HG02885 (cell line): Measurements from ENCODE around the gene CDK16.
A peak's percentile ranks its signal among the peaks of the same experiment; 100 is the strongest.

Experiments used
- ATAC-seq: cut with Tn5 transposase; IDR thresholded peaks from one replicate; pipeline ENCODE4 v1.9.1; 2021; ENCODE audit warnings: mild to moderate bottlenecking; ENCODE audit not compliant: unreplicated experiment, poor library complexity

Gene CDK16

DNA sequence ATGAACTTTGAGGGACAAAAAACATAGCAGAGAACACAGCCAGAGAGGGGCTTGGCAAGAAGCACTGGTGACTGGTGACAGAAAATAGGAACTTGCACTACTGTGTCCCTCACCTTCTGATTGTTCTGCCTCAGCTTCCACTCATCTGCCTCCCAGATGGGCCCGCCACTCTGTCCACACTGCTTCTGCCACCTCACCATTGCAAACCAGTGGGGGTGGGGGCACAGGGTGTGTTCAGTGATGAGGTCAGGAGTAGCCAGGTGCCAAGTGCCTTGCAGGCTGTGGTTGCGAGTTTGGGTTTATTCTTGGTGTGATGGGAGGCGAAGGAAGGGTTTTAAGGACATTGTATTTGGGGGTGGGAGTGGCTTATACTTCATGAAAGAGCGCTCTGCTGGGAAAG lies 34.0 kb upstream of the CDK16 start:
- ATAC-seq, result no peak

DNA sequence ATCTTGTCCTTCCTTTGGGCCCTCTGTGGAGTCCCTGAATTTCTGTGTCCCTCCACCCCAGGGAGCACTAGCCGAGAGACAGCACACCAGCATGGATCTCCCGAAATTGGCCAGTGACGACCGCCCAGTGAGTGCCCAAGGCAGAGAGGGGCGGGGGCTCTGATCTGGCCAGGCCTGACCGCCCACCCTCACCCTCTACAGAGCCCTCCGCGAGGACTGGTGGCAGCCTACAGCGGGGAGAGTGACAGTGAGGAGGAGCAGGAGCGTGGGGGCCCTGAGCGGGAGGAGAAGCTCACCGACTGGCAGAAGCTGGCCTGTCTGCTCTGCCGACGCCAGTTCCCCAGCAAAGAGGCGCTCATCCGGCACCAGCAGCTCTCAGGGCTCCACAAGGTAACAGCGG lies 33.2 kb upstream of the CDK16 start:
- no peak for ATAC-seq

DNA sequence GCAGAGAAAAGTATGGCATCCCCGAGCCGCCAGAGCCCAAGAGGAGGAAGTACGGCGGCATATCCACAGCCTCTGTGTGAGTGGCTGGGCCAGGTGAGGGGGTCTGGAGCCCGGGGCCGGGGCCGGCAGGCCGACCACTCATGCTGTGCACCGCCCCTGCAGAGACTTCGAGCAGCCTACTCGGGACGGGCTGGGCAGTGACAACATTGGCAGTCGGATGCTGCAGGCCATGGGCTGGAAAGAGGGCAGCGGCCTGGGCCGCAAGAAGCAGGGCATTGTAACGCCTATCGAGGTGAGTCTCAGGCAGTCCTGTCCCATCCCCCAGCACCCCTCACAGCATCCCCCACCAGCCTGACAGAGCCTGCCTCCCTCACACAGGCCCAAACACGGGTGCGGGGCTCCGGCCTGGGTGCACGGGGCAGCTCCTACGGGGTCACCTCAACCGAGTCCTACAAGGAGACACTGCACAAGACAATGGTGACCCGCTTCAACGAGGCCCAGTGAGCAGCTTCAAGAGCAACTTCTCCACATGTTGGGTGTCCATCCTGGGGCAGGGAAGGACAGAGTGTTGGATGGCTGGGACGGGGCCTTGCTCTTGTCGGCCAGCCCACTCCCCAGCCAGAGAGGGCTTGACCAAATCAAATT lies 32.3 kb upstream of the CDK16 start:
- ATAC-seq, result no peak

DNA sequence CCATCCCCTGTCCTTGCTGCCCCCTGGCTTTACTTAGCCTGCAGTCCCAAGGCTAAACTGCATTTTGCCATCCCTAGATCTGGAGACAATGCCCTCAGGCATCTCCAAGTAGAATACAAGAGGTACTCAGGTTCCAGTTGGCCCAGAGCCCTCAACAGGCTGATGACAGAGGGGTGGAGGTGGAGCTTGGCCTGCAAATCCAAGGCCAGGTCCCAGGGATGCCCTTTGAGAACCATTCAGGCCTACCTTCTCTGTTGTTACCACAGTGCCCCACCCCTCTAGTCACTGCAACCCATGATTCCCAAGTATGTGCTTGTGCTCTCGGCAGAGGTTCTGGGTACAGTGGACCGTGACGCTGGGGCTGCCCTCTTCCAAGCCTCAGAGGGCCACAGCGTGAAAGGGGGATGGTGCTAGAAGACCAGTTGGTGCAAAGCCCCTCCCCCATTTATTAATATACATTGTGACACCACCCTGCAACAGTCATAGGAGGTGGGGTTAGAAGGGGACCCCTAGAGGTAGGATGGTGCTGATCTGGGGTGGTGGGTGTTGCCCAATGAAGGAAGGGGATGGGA lies 31.3 kb upstream of the CDK16 start:
- ATAC-seq, result no peak

DNA sequence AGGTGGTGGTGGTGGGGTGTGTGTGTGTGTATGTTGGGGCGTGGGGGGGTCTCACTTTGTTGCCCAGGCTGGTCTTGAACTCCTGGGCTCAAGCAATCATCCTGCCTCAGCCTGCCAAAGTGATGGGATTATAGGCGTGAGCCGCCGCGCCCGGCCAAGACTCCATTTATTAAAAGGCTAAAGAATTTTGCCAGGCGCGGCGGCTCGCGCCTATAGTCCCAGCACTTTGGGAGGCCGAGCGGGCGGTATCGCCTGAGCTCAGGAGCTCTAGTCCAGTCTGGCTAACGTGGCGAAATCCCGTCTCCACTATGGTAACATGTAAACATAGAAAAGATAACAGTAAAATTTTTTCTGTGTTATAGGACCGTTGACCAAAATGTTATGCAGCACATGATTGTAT lies 28.6 kb upstream of the CDK16 start:
- ATAC-seq, result no peak

DNA sequence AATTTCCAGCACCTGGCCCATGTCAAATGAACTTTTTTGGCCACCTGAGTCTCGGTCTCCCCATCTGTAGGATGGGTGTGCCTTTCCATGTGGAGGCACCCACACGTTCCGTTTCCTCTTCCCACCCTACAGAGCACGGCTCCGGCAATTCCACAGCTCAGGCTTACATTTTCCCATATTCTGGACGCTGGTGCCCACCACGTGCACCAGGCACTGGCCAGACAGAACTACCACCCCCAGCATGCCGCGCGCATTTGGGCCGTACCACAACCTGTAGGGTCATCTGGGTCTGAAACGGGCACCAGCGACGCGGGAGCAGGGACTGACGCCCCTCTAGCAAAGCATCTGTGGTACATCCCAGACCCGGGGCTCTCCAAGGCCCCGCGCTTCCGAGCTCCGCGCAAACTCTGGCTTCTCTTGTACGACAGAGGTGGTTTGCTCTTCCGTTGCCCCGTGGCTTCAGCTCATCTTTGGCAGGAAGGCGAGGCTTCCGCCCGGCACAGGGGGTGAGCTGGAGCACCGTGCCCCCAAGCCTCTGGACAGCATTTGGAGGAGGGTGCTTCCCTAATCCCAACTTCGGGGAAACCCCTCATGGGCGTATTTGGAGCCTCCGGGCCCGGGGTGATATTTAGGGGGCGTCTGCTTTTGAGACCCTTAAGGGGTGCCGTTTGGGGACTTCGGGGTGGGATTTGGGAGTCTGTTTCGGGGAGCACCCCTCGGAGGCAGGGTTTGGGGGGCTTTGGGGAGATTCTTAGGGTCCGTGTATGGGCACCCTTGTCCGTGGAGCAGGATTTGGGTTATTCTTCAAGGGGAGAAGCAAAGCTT lies 27.8 kb upstream of the CDK16 start:
- ATAC-seq, result peak; percentile 56

DNA sequence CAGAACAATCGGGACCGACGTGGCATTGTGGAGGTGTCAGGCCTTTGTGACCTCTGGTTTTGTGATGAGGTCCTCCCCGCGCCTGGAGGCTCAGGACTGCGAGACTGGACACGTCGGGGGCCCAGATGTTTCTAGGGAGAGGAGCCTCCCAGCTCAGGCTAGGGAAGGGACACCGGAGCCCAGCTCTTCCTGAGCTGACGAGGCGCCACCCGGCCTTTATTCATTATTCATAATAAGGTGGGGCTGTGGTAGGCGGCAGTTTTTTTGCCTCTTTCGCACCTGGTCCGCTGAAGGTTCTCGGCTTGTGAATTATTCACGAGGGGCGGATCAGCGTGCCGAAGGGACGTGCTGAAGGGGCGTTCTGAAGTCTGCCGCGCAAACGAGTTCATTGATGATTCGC lies 27.1 kb upstream of the CDK16 start:
- ATAC-seq, result no peak

DNA sequence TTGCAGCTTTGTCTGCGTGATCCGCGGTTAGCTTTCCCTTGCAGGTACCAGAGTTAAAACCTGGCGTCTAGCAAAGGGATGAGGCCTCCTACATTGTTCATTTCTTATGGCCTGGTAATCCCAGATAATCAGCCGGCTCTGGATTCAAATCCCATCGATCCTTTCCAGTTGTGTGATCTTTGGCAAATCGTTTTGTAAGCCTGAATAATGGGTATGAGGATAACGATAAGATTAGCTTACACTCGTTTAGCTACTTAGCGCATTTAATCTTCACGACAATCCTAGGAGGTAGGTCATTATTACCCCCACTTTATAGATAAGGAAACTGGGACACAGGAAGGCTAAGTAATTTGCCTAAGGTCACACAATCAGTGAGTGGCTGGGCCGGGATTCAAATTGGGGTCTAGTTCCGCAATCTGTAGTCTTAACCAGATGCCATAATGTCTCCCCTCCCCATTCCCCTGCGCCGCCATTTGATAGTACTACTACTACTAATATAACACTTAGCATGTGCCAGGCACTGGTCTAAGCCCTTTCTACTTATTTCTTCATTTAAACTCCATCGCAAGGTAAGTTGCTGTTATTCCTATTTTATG lies 26.6 kb upstream of the CDK16 start:
- ATAC-seq, result no peak

DNA sequence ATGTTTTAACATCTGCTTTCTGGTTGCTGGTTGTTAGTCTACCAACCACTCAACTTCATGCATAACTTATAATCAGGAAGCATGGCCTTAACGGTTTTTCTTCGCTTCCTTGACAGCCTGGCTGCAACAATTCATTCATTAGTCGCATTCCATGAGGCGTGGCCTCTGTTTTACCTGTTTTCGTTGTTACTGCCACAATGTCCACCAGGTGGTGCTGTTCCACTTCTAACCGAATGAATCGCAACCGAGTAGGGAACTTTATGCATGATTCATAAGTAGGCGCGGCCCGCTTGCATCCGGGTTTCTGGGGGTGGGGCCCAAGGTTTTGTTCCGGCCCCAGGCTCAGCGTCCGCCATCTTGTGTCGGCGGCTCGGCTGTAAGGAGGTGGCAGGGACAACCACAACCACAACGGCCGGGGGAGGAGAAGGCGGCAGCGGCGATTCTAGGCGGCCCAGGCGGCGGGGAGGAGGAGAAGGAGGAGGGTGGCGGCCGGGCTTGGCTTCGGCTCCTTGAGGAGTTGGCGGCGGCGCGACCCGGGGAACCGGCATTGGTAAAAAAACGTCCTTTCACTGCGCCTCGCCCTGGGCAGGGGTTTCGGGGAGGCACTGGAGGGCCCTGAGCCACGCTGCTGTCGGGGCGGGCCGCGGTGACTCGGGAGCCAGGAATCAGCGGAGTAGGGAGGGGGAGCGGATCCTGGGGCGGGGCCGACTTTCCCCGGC lies 24.8 kb upstream of the CDK16 start, which contains the start of gene UBA1:
TSS of gene UBA1 (plus strand) at position 355 of the 719 bp plus-strand sequence. CDS start 4,974 bp downstream, outside the sequence.
- ATAC-seq, result peak; percentile 82

DNA sequence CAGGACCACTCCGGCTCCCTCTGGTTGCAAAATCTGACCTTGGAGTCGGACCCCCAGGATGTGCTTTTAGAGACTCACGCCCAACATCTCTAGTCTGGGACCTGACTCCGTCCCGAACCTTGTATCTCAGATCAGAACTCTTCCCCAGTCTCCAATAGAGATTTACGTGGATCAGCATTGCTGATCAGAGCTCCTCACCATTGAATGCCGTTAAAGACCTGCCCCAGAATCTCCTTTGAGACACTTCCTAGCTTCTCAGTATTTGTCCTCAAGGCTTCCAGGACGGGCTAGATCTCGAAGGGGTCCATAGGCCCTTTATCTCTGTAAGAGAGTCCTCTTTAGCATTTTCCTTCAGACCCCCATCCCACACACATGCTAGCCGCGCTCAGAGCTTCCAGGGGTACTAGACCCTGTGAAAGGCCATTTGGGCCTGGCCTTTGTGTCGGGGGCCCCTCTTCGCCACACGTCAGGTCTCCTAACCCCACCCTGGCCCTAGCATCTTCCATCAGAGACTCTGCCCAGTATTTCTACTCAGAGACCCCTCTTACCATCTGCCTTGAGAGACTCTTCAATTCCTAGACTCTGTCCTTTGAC lies 24.2 kb upstream of the CDK16 start:
- no peak for ATAC-seq

DNA sequence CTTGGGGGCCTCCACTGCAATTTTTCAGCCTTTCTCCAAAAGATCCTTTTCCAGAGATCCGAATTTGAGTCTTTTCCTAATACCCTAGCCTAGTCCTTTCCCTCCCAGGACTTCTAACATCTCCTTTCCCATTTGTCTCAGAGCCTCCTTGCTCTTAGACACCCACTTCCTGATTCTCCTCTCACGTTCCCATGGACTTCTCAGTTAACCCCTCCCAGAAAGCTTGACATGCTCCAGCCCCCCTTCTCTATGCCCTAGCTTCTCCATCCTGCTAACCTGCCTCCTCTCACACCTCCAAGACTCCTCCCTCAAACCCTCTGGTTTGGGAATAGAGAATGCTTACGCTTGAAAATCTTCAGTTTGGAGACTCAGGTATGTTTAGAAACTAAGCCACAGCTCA lies 22.4 kb upstream of the CDK16 start:
- ATAC-seq, result no peak

DNA sequence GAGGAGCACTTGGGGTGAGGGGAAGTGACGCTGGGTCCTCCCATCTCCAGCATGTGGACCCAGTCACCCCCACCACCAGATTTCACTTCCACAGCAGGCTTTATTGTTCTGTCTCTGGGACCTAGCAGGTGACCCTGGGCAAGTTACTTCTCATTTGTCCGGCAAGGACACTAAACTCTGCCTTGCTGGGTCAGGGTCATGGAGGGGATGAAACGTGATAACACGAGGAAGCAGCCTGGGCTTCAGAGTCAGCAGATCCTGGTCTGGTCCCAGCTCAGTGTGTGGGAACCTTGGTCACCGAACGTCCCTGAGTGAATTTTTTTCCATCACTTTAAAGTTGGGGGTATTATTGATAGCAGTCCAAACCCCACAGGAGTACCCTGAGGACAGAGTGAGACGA lies 21.0 kb upstream of the CDK16 start:
- no peak for ATAC-seq

DNA sequence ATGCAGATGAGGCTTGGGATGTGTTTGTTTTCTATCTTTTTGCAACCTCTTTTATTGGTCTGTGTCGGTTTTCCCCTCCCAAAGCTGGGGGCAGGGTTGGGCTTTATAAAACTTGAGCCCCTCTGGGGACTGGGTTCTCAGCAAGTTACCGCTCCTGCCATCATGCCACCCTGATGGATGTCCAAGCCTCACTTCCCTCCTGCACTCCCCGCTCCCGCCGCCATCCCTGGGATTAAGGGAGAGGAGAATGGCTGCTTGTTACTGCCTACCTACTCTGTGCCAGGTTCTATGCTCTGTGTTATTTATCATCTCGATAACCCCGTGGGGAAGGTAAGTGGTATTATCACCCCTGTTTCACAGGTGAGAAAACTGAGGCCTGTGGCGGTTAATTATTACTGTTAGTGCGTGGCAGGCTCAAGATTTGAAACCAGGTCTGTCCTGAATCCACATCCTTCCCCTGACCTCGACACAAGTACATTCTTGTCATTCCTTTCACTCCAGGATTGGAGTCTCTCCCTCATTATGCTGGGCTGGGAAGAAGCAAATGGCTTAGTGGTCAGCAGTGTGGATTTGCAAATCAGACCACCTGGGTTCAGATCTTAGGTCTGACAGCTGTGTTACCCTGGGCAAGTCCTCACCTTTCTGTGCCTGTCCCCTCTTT lies 20.3 kb upstream of the CDK16 start:
- no peak for ATAC-seq

DNA sequence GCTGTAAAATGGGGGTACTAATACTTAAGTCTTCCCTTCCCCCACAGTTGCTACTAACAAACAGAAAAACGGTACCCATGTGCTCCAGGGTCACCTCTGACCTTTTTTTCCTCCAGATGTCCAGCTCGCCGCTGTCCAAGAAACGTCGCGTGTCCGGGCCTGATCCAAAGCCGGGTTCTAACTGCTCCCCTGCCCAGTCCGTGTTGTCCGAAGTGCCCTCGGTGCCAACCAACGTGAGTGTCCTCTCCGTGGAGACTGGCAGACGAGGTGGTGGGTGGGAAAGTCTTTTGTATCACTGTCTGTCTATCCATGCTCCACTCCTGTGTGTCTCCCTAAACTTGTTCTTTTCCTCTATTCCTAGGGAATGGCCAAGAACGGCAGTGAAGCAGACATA lies 19.8 kb upstream of the CDK16 start:
- no peak for ATAC-seq

DNA sequence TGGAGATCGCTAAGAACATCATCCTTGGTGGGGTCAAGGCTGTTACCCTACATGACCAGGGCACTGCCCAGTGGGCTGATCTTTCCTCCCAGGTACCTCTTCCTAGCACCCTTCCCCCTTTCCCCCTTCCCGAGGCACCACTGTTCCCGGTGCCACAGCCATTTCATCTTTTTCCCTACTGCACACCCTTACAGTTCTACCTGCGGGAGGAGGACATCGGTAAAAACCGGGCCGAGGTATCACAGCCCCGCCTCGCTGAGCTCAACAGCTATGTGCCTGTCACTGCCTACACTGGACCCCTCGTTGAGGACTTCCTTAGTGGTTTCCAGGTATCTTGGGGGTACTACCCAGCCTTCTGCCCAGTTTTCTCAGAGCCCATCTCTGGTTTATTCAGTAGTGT lies 19.2 kb upstream of the CDK16 start:
- no peak for ATAC-seq

DNA sequence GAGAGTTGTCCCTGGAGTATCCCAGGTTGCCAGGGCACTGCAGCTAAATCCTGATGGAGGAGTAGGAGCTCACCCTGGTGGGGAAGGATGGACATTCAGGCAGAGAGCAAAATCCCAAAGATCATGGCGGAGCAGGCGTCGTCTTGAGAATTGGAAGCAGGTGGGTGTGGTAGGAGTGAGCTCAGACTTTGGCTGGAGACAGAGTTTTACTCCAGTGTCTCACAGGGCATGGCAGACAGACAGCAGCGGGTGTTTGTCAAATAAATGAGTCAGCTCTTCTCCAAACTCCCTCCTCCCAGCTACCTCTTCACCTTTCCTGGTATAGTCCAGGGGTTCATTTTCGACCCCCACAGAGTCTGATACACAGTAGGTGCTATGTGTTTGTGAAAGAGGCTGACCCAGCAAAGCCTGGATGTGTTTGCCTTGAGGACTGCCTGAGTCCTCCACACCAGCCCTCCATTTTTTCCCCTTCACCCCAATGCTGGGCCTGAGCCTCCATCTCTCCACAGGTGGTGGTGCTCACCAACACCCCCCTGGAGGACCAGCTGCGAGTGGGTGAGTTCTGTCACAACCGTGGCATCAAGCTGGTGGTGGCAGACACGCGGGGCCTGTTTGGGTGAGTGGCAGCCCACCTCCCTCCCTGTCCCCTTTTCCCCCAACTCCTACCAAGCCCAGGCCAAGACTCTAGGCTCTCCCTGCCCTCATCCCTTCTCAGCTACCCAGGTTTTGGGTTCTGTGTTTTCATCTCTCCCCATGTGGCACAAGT lies 17.9 kb upstream of the CDK16 start:
- ATAC-seq, result no peak

DNA sequence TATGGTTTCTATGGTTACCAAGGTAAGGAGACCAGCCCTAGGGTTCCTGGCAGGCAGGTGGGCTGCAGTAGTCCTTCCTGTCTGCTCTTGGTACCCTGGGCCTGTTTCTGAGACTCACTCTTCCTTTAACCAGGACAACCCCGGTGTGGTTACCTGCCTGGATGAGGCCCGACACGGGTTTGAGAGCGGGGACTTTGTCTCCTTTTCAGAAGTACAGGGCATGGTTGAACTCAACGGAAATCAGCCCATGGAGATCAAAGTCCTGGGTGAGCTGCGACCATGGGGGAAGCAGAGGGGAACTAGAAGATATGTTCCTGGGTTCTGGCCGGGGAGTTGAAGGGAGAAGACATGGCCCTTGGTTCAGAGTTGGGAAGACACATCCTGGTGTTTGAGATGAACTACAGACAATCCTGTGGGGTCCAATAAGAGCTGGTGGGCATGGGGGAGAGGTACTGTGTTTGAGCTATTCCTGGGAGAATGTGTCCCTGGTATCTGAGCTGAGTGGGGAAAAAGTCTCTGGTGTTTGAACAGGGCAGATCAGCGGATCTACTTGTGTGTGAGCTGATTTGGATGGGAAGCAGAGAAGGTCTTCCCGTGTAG lies 17.0 kb upstream of the CDK16 start:
- no peak for ATAC-seq

DNA sequence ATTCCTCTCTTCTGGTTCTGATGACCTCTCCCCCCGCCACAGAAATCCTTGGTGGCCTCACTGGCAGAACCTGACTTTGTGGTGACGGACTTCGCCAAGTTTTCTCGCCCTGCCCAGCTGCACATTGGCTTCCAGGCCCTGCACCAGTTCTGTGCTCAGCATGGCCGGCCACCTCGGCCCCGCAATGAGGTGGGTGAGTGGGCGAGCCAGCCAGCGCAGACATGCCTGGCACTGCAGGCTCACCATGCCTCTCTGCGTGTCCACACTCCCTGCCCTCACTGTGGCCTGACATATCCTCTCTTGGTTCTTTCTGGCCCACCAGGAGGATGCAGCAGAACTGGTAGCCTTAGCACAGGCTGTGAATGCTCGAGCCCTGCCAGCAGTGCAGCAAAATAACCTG lies 16.2 kb upstream of the CDK16 start:
- ATAC-seq, result no peak

DNA sequence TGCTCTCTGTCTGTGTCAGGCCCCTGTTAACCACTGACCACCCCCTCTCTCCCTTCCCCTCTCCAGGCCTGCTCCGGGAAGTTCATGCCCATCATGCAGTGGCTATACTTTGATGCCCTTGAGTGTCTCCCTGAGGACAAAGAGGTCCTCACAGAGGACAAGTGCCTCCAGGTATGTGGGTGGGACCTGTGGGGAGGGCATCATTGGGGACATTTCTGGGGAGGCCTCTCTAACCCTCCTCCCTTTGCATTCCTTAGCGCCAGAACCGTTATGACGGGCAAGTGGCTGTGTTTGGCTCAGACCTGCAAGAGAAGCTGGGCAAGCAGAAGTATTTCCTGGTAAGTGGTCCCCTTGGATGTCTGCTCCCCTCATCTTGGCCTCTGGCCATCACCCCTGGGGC lies 15.6 kb upstream of the CDK16 start:
- ATAC-seq, result no peak
